Tibial nerve (tissue), 4 donors: ENCODE measurements around the gene ST6GALNAC3. TPM values are rescaled to one million over a fixed set of nuclear protein-coding genes. Genes with fewer than 3 reads are reported as not detected.

Experiments
- DNase-seq, 2 donors: peaks; one replicate each; pipeline ENCODE4 v3.0.0-alpha.2; 2019; ENCODE audit warnings: low spot score in 2 of 2
- H3K27ac ChIP-seq, 4 donors: fragments of 200-600 bp; sonication (generic) in 3 of 4; one replicate each; pipeline ENCODE4 v1.5.1; 2017 to 2019; ENCODE audit warnings: mild to moderate bottlenecking in 1 of 4
- H3K27me3 ChIP-seq, 2 donors: fragments of 200-600 bp; sonication (generic) in 1 of 2; one replicate each; pipeline versions ENCODE4 v1.5.1 to v1.6.0; 2017 to 2019
- H3K36me3 ChIP-seq, 3 donors: fragments of 200-600 bp; sonication (generic); one replicate each; pipeline ENCODE4 v1.5.1; 2018 to 2019
- H3K4me1 ChIP-seq, 4 donors: fragments of 200-600 bp; sonication (generic) in 3 of 4; one replicate each; pipeline ENCODE4 v1.5.1; 2017 to 2019
- H3K4me3 ChIP-seq, 4 donors: fragments of 200-600 bp; sonication (generic) in 3 of 4; one replicate each; pipeline ENCODE4 v1.5.1; 2017 to 2019; ENCODE audit warnings: mild to moderate bottlenecking in 1 of 4, moderate library complexity in 1 of 4
- H3K9me3 ChIP-seq, 4 donors: fragments of 200-600 bp; sonication (generic) in 3 of 4; one replicate each; pipeline ENCODE4 v1.5.1; 2017 to 2019
- EP300 ChIP-seq, 2 donors: sonication (generic); formaldehyde crosslinking; IDR thresholded peaks; one replicate each; pipeline ENCODE4 v1.6.1; 2017; ENCODE audit warnings: antibody characterized with exemption in 2 of 2, mild to moderate bottlenecking in 1 of 2
- POLR2A ChIP-seq, 2 donors: fragments of 450-650 bp; IDR thresholded peaks; one replicate each; pipeline ENCODE4 v1.6.1; 2017; ENCODE audit warnings: antibody characterized with exemption in 2 of 2, mild to moderate bottlenecking in 2 of 2, moderate library complexity in 2 of 2
- WGBS, 2 donors: methylation state at CpG; one replicate each; pipeline ENCODE4 v1.1.5; 2018; 5-methylcytosine and 5-hydroxymethylcytosine counted together
- total RNA-seq, 4 donors: library from RNA; depleted of rRNA; stranded (reverse); fragments of >200 nt; gene quantifications; one replicate each; pipeline ENCODE4 v1.1.0, GENCODE V29; 2016
- TF ChIP-seq, protein P1 (sequence below), 5 experiments: fragments of 200-600 bp in 3 of 5; fragments of 450-650 bp in 2 of 5; sonication (generic) in 3 of 5; IDR thresholded peaks; one replicate each; pipeline ENCODE4 v1.5.1; 2016 to 2019; ENCODE audit warnings: antibody characterized with exemption in 5 of 5, mild to moderate bottlenecking in 3 of 5, moderate library complexity in 2 of 5

Gene ST6GALNAC3
- total RNA-seq, 4 donors from 2014 or later, result 2.7 to 6.6 (median 4.9) TPM

DNA sequence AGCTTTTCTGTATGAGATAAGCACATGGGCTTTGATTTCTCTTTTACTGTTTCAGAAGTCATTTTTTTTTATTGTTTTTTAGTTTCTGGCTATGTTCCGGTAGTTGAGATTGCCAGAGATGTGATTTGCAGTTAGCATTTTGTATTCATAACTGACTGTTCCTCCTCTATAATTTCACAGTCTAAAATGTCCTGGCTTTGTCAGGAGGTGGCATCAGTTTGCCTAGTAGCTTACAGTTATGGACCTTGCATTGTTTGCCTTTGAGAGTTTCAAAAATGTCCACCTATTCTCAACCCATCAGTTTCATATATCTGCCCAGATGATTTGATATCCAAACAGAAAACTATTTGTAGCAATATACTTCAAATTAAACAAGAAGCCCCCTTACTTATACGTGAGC lies 39.5 kb upstream of the ST6GALNAC3 start:
- no peak for TF ChIP-seq POLR2A (IDR thresholded peaks at IDR 0.05)
- TF ChIP-seq, protein P1, sequence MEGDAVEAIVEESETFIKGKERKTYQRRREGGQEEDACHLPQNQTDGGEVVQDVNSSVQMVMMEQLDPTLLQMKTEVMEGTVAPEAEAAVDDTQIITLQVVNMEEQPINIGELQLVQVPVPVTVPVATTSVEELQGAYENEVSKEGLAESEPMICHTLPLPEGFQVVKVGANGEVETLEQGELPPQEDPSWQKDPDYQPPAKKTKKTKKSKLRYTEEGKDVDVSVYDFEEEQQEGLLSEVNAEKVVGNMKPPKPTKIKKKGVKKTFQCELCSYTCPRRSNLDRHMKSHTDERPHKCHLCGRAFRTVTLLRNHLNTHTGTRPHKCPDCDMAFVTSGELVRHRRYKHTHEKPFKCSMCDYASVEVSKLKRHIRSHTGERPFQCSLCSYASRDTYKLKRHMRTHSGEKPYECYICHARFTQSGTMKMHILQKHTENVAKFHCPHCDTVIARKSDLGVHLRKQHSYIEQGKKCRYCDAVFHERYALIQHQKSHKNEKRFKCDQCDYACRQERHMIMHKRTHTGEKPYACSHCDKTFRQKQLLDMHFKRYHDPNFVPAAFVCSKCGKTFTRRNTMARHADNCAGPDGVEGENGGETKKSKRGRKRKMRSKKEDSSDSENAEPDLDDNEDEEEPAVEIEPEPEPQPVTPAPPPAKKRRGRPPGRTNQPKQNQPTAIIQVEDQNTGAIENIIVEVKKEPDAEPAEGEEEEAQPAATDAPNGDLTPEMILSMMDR (IDR thresholded peaks at IDR 0.05), result peak in 1 of 5 experiments; percentile 20
- no peak for TF ChIP-seq EP300 (IDR thresholded peaks at IDR 0.05)
- no peak for DNase-seq
- Histone ChIP-seq H3K36me3 (no peaks in the 10 kb centered on the region), H3K4me1 (no peaks in the 10 kb centered on the region), H3K4me3 (no peak overlapping the region), H3K27me3 (no peaks in the 10 kb centered on the region), H3K9me3 (no peaks in the 10 kb centered on the region), H3K27ac (no peak overlapping the region)
- 63 to 67% methylated on average over 2 of the region's 2 CpGs for WGBS, 2 donors

DNA sequence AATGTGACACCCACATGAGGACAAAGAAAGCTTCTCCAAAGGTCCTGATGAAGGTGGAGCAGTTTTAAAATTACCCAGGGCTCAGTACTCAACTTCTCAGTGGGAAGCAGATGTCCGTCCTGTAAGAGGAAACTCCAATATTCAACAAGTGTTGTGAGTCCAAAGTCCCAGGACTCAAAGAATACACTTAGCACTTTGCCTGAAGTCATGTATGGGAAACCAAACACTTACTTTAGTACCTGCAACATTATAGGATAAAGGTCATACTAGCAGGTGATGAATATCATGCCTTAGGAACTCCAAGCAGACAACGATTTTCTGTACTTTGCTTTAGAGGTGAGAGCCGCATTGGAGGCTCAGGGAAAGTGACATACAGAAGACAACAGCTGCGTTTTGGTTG lies 37.2 kb upstream of the ST6GALNAC3 start:
- no peaks in the 10 kb centered on the region for H3K9me3 ChIP-seq

DNA sequence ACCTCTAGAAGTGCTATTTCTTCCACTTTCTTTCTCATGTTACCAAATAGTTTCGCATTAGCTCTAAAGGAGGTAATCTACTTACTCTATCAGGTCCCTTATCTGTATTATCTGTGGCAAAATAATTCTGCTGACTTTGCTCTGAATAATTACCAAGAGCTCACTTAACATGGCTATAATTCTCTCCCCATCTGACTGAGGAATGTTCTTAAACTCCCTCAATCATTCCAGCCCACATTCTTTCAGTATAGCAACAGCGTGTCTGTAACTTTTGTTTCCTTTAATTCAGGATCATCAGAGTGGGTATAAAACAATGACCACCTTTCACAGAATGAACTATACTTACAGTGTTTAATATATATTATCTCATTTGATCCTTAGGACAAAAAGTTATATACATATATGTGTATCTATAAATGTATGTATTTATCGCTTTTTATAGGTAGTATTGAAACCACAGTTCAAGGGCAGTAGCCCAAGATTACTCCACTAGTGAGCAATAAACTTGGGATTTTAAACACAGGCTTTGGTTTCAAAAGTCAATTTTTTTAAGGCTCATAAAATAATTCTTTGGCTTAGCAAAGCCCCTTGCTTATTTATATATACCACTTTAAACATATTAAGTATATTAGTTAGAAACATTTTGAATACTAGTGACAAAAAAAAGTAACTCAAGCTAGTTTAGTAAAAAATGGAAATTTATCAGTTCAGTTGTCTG lies 36.1 kb upstream of the ST6GALNAC3 start:
- TF ChIP-seq POLR2A (IDR thresholded peaks at IDR 0.05) (no peak), EP300 (IDR thresholded peaks at IDR 0.05) (no peak)
- TF ChIP-seq, protein P1 (IDR thresholded peaks at IDR 0.05), result no peak
- no peak for DNase-seq
- no peaks in the 10 kb centered on the region for H3K4me1 ChIP-seq
- H3K36me3 ChIP-seq, result no peaks in the 10 kb centered on the region
- H3K9me3 ChIP-seq, result no peaks in the 10 kb centered on the region
- H3K27me3 ChIP-seq, result no peaks in the 10 kb centered on the region
- no peak overlapping the region for H3K4me3 ChIP-seq
- WGBS, 2 donors, result 51 to 60% methylated on average over 3 of the region's 3 CpGs
- no peak overlapping the region for H3K27ac ChIP-seq

More for the DNA sequence above, 37.2 kb upstream of the ST6GALNAC3 start:
- no peak overlapping the region for H3K4me3 ChIP-seq
- WGBS, 2 donors, result 64 to 68% methylated on average over 4 of the region's 4 CpGs
- no peak for DNase-seq
- H3K36me3 ChIP-seq, result no peaks in the 10 kb centered on the region
- H3K4me1 ChIP-seq, result no peaks in the 10 kb centered on the region
- no peak overlapping the region for H3K27ac ChIP-seq
- TF ChIP-seq POLR2A (IDR thresholded peaks at IDR 0.05) (no peak), EP300 (IDR thresholded peaks at IDR 0.05) (no peak)
- TF ChIP-seq, protein P1 (IDR thresholded peaks at IDR 0.05), result no peak
- H3K27me3 ChIP-seq, result no peaks in the 10 kb centered on the region

DNA sequence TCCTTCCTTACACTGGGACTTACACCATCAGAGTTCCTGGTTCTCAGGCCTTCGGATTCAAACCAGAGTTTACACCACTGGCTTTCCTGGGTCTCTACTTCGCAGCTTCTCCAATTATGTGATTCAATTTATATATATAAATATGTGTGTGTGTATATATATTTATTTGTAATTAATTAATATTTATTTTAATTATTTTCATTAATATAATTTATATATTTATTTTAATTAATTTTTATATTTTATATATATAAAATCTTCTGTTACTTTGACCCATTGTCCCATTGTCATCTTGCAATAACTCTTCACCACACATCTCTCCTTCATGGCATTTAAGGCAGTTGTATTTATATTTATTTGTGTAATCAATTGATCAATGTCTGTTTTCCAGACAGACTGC lies 28.4 kb upstream of the ST6GALNAC3 start:
- no peak for DNase-seq
- Histone ChIP-seq H3K27ac (no peak overlapping the region), H3K9me3 (no peaks in the 10 kb centered on the region), H3K27me3 (no peaks in the 10 kb centered on the region), H3K4me3 (no peak overlapping the region), H3K36me3 (no peaks in the 10 kb centered on the region), H3K4me1 (no peaks in the 10 kb centered on the region)
- 95% methylated on average over 2 of the region's 2 CpGs for WGBS, 2 donors
- TF ChIP-seq EP300 (IDR thresholded peaks at IDR 0.05), result no peak
- TF ChIP-seq, protein P1 (IDR thresholded peaks at IDR 0.05), result no peak
- TF ChIP-seq POLR2A (IDR thresholded peaks at IDR 0.05), result no peak

DNA sequence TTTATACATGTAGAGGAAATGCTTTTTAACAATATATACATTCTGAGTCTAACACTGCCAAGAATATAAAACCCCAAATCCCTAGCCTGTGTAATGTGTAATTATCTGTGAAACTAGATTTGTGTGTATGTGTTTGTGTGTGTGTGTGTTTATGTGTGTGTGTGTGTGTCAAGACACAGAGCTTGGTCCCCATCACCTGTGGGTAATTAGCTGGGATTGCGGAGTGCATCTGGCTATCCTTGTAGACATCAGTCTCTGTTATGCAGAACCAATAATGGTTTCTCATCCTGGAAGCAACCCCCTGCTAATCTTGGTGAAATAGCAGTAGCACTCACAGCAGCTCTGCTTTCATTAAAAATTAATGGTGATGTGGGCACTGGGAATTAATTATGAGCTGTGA lies 26.3 kb upstream of the ST6GALNAC3 start:
- DNase-seq, result no peak
- Histone ChIP-seq H3K36me3 (no peaks in the 10 kb centered on the region), H3K27me3 (no peaks in the 10 kb centered on the region), H3K9me3 (no peaks in the 10 kb centered on the region), H3K27ac (no peak overlapping the region), H3K4me3 (no peak overlapping the region), H3K4me1 (no peaks in the 10 kb centered on the region)
- whole genome bisulfite sequencing, 2 donors, result 84 to 87% methylated on average over 1 of the region's 1 CpG
- no peak for TF ChIP-seq EP300 (IDR thresholded peaks at IDR 0.05)
- no peak for TF ChIP-seq POLR2A (IDR thresholded peaks at IDR 0.05)
